ENCODE measurements around the gene BANF2.

Gene BANF2

DNA sequence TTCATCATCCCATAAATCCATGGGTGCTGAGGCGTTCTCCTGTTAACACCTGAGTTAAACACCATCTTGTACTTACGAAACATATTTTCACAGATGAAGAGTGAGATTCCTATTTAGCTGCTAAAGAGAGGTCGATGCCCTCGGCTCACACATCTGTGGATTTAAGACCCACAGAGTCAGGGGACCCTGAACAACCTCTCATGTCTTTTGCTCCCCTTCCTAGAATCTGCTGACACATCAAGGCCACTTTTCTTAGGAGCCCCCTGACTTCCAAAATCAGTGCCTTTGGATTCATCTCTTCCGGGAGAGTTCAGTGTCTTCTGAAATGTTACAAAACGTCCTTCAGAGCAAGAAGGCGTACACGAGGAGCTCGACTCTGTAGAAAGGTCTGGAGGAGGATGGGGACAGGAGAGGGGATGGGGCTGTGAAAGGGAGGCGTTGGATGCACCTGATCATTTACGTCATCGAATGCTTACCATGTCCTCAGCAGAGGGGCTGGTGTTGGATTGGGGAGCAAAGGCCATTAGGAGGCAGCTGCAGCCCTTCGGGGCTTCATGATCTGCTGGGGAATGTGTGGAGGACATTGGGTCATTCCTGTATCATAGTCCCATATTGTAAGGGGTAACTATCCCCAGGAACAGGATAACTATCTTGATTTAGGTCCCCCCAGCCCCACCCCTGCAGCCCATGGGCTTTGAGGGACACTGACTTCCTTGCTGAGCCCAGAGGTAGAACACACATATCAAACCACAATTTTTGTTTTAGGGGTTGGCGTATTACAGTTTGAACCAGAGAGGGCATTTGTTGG, 22.9 kb downstream of the BANF2 start:
- TF ChIP-seq, protein P1, sequence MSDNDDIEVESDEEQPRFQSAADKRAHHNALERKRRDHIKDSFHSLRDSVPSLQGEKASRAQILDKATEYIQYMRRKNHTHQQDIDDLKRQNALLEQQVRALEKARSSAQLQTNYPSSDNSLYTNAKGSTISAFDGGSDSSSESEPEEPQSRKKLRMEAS (IDR thresholded peaks at IDR 0.05; ENCODE audit: low read depth, low read length) = no peak
- TF ChIP-seq POLR2A (IDR thresholded peaks at IDR 0.05; ENCODE audit: extremely low read depth, insufficient read length) (no peak), MYC (IDR thresholded peaks at IDR 0.05; ENCODE audit: low read depth, low read length) (no peak)
- TF ChIP-seq, protein P2, sequence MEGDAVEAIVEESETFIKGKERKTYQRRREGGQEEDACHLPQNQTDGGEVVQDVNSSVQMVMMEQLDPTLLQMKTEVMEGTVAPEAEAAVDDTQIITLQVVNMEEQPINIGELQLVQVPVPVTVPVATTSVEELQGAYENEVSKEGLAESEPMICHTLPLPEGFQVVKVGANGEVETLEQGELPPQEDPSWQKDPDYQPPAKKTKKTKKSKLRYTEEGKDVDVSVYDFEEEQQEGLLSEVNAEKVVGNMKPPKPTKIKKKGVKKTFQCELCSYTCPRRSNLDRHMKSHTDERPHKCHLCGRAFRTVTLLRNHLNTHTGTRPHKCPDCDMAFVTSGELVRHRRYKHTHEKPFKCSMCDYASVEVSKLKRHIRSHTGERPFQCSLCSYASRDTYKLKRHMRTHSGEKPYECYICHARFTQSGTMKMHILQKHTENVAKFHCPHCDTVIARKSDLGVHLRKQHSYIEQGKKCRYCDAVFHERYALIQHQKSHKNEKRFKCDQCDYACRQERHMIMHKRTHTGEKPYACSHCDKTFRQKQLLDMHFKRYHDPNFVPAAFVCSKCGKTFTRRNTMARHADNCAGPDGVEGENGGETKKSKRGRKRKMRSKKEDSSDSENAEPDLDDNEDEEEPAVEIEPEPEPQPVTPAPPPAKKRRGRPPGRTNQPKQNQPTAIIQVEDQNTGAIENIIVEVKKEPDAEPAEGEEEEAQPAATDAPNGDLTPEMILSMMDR (IDR thresholded peaks at IDR 0.05; ENCODE audit: low read depth, low read length) = no peak
- no peak overlapping the region for H3K4me3 ChIP-seq (ENCODE audit: low read depth, low read length)
- DNase-seq (ENCODE audit: low read depth) = no peak

DNA sequence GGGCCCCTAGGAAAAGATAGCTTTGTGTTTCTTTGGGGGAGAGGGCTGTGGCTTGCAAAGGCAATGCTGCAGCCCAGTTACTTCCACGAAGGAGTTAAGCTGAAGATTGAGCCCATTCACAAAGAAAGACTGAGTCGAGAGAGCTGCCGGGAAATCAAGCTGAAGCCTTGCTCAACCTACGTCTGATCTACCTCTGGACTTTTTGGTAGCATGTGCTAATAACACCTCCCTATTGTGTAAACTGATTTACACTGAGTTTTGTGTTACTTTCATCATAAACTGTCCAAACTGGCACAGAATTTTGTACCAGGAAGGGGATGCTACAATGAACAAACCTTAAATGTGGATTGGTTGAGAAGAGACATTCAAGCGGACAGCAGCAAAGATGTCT, 23.5 kb downstream of the BANF2 start:
- H3K4me3 ChIP-seq (ENCODE audit: low read depth, low read length) = no peak overlapping the region
- no peak for DNase-seq (ENCODE audit: low read depth)
- TF ChIP-seq, protein P2 (IDR thresholded peaks at IDR 0.05; ENCODE audit: low read depth, low read length) = no peak
- TF ChIP-seq, protein P1 (IDR thresholded peaks at IDR 0.05; ENCODE audit: low read depth, low read length) = no peak
- no peak for TF ChIP-seq POLR2A (IDR thresholded peaks at IDR 0.05; ENCODE audit: extremely low read depth, insufficient read length)
- no peak for TF ChIP-seq MYC (IDR thresholded peaks at IDR 0.05; ENCODE audit: low read depth, low read length)

DNA sequence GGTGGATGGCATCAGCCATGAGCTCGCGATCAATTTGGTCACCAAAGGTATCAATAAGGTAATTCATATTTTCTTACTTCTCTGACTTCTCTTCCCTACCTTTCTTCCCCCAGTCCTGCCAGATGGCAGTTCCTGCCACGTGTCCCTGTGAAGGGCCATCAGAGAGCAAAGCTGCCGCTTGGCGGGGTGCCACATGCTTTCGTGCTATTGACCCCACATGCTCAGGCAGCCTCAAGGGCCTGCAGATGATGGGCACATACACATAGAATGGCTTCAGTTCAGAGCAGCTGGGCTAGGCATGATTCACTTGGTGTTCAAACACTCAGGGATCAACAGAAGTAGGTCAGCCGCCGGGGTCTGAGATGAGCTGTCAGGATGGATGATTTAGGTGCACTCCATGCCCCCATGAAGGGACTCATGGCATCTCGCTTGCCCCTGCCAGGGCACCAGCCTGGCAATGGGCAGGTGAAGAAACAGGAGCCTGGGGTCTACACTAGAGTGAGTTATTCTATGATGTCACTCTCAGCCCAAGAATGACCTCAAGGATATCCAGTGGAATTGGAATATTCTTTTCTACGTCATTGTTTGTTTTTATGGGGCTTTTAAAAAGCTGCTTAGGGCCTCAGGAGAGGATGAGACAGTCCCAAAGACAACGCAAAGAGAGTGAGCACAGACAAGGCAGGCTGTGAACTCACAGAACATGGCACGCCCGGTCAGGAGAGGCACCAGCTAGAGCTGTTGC, 25.5 kb downstream of the BANF2 start:
- TF ChIP-seq, protein P2 (IDR thresholded peaks at IDR 0.05; ENCODE audit: low read depth, low read length) = no peak
- TF ChIP-seq, protein P1 (IDR thresholded peaks at IDR 0.05; ENCODE audit: low read depth, low read length) = no peak
- TF ChIP-seq POLR2A (IDR thresholded peaks at IDR 0.05; ENCODE audit: extremely low read depth, insufficient read length) (no peak), MYC (IDR thresholded peaks at IDR 0.05; ENCODE audit: low read depth, low read length) (no peak)
- no peak for DNase-seq (ENCODE audit: low read depth)
- no peak overlapping the region for H3K4me3 ChIP-seq (ENCODE audit: low read depth, low read length)

DNA sequence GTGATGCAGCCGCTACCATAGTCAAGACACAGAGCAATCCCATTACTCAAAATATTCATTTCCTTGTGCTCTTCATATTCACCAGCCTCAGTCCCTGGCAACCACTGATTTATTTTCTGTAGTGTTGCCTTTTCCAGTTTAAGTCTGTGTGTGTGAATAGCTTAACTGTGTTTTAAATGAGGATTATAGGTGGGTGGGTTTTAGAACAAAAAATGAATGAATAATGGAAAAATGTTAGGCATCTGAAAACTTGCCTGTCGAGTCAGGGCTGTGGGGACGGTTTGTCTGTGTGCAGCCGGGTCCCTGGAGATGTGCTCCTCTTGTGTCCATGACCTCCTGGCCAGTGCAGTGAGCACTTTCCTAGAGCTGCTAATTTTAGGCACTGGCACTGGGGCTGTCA, 27.1 kb downstream of the BANF2 start:
- DNase-seq (ENCODE audit: low read depth) = no peak
- H3K4me3 ChIP-seq (ENCODE audit: low read depth, low read length) = no peak overlapping the region
- TF ChIP-seq POLR2A (IDR thresholded peaks at IDR 0.05; ENCODE audit: extremely low read depth, insufficient read length) = no peak
- TF ChIP-seq MYC (IDR thresholded peaks at IDR 0.05; ENCODE audit: low read depth, low read length) = no peak
- TF ChIP-seq, protein P1 (IDR thresholded peaks at IDR 0.05; ENCODE audit: low read depth, low read length) = no peak
- TF ChIP-seq, protein P2 (IDR thresholded peaks at IDR 0.05; ENCODE audit: low read depth, low read length) = no peak

DNA sequence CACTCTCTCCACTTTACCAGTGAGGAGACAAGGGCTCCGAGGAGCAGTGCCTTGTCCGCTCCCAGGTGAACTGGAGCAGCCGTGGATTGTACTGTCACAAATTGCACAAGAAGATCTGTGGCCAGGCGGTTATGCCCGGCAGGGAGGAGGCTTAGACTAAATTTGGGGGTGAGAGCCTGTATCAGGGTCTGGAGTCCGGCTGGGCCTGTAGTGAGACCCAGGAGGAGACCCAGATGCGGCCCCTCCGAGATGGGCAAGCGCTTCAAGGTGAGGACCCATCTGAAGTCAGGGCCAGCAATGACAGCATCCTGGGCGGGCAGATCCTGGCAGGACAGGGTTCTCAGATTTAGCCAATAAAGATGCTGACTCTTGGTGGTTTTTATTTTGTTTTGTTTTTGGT, 27.6 kb downstream of the BANF2 start:
- no peak overlapping the region for H3K4me3 ChIP-seq (ENCODE audit: low read depth, low read length)
- TF ChIP-seq, protein P2 (IDR thresholded peaks at IDR 0.05; ENCODE audit: low read depth, low read length) = no peak
- TF ChIP-seq MYC (IDR thresholded peaks at IDR 0.05; ENCODE audit: low read depth, low read length) (no peak), POLR2A (IDR thresholded peaks at IDR 0.05; ENCODE audit: extremely low read depth, insufficient read length) (no peak)
- TF ChIP-seq, protein P1 (IDR thresholded peaks at IDR 0.05; ENCODE audit: low read depth, low read length) = no peak
- no peak for DNase-seq (ENCODE audit: low read depth)
